Activated CD8-positive, alpha-beta memory T cell treated with anti-CD3 and anti-CD28 coated beads, Interleukin-2, amount 50 U/mL, for 1 hour (primary cell): ENCODE data around the gene HOXC10.

Source experiments
- DNase-seq: peaks from one replicate; pipeline ENCODE4 v3.0.0-alpha.2; 2020; ENCODE audit errors: extremely low read depth

The HOXC10 gene

GRCh38 chr12:54003625-54004024 is 18.7 kb downstream of the HOXC10 start:
- DNase-seq = no peak

GRCh38 chr12:54004063-54004840 is 19.3 kb downstream of the HOXC10 start:
- no peak for DNase-seq

- DNase-seq = no peak
Measured at GRCh38 chr12:54004841-54005530, 20.0 kb downstream of the HOXC10 start.

- no peak for DNase-seq
Measured at GRCh38 chr12:54005531-54005852, 20.5 kb downstream of the HOXC10 start.

GRCh38 chr12:54005853-54006558 is 21.1 kb downstream of the HOXC10 start:
- DNase-seq = peak; percentile 57

GRCh38 chr12:54006559-54007220 is 21.7 kb downstream of the HOXC10 start:
- no peak for DNase-seq

GRCh38 chr12:54007538-54008259 is 22.8 kb downstream of the HOXC10 start:
- DNase-seq = no peak

- DNase-seq = no peak
Measured at GRCh38 chr12:54008260-54008552, 23.3 kb downstream of the HOXC10 start.

GRCh38 chr12:54009171-54010052 is 24.5 kb downstream of the HOXC10 start:
- no peak for DNase-seq

GRCh38 chr12:54010053-54010971 is 25.4 kb downstream of the HOXC10 start:
- no peak for DNase-seq

GRCh38 chr12:54010972-54011664 is 26.2 kb downstream of the HOXC10 start:
- no peak for DNase-seq

- DNase-seq = no peak
Measured at GRCh38 chr12:54011665-54012532, 27.0 kb downstream of the HOXC10 start.

GRCh38 chr12:54012631-54013409 is 27.9 kb downstream of the HOXC10 start:
- DNase-seq = no peak

- DNase-seq = no peak
Measured at GRCh38 chr12:54014377-54015017, 29.6 kb downstream of the HOXC10 start.

GRCh38 chr12:54015018-54015931 is 30.3 kb downstream of the HOXC10 start:
- no peak for DNase-seq

GRCh38 chr12:54016051-54016450 is 31.1 kb downstream of the HOXC10 start:
- DNase-seq = no peak
